Aorta (tissue), 5 donors: Measurements from ENCODE around the gene NSD2. TPM values are rescaled to one million over a fixed set of nuclear protein-coding genes. Genes with fewer than 3 reads are reported as not detected.

Experiments used
- ATAC-seq: fragments of 200-7000 bp; cut with Tn5 transposase; one replicate; pipeline ENCODE4 v1.9.1; 2022; ENCODE audit warnings: moderate library complexity; ENCODE audit not compliant: low FRiP score
- DNase-seq, 2 donors: peaks; one replicate each; pipeline ENCODE4 v3.0.0-alpha.2; 2020
- H3K27ac ChIP-seq, 2 donors: one replicate each; pipeline ENCODE4 v1.5.1; 2013; ENCODE audit warnings: low read length in 2 of 2, mild to moderate bottlenecking in 2 of 2, moderate library complexity in 2 of 2, control low read depth in 1 of 2, inconsistent platforms in 1 of 2, low read depth in 1 of 2
- H3K27me3 ChIP-seq, 2 donors: one replicate each; pipeline ENCODE4 v1.6.1; 2013; ENCODE audit warnings: control low read depth in 1 of 2, low read length in 1 of 2, mild to moderate bottlenecking in 1 of 2, moderate library complexity in 1 of 2; ENCODE audit not compliant: insufficient read depth in 2 of 2, control insufficient read depth in 1 of 2
- H3K36me3 ChIP-seq, 2 donors: one replicate each; pipeline ENCODE4 v1.6.1; 2013; ENCODE audit warnings: control low read depth in 1 of 2, low read length in 1 of 2, mild to moderate bottlenecking in 1 of 2; ENCODE audit not compliant: insufficient read depth in 2 of 2, control insufficient read depth in 1 of 2
- H3K4me1 ChIP-seq, 2 donors: one replicate each; pipeline ENCODE4 v1.6.1; 2013; ENCODE audit warnings: low read length in 2 of 2, control low read depth in 1 of 2, mild to moderate bottlenecking in 1 of 2, moderate library complexity in 1 of 2; ENCODE audit not compliant: insufficient read depth in 2 of 2, control insufficient read depth in 1 of 2
- H3K4me3 ChIP-seq, 2 donors: one replicate each; pipeline ENCODE4 v1.5.1; 2013; ENCODE audit warnings: low read length in 2 of 2, control low read depth in 1 of 2, mild to moderate bottlenecking in 1 of 2
- H3K9me3 ChIP-seq: one replicate; pipeline ENCODE4 v1.6.1; 2013; ENCODE audit warnings: mild to moderate bottlenecking, low read length; ENCODE audit not compliant: control insufficient read depth
- WGBS, 2 donors: extraction: QIAGEN DNeasy Blood & Tissue Kit; methylation state at CpG; one replicate each; pipeline ENCODE4 v1.1.7; 2013; 5-methylcytosine and 5-hydroxymethylcytosine counted together
- intact Hi-C, 2 donors: fragments of 100-400 bp; cut with DNase I; formaldehyde crosslinking; loops; one replicate each; pipeline versions ENCODE4 v1.14.2 to v1.15.0; 2022
- polyA plus RNA-seq, 2 donors: library from polyadenylated mRNA; stranded (reverse); fragments of 200-250 nt; gene quantifications; one replicate each; pipeline ENCODE4 v1.2.3, GENCODE V29; 2013
- total RNA-seq, 2 donors: library from RNA; stranded (reverse); fragmentation: NEBNext Ultra II Directional; extraction: Animal tissue kit (Norgen Biotek cat#: 25700); gene quantifications; one replicate each; pipeline ENCODE4 v1.2.1, GENCODE V29; 2021
- donor health status: healthy with polysubstance abuse.
- donor health status: Bipolar disorder and iron deficiency.
- donor health status: DM: no; HTN: no; CAD: no.
- donor health status: DM: no; HTN: no; CAD: no.
- donor health status: DM: yes; HTN: yes; CAD: no.

NSD2 gene
- total and polyA plus RNA-seq, 4 donors = 8.0 to 56.6 (median 29.0) TPM

- Histone ChIP-seq H3K4me3 (no peak overlapping the region), H3K36me3 (no peaks in the 10 kb centered on the region), H3K27me3 (no peaks in the 10 kb centered on the region), H3K27ac (no peak overlapping the region), H3K9me3 (no peaks in the 10 kb centered on the region), H3K4me1 (no peaks in the 10 kb centered on the region)
- 85 to 87% methylated on average over 10 of the region's 10 CpGs for WGBS, 2 donors
- ATAC-seq (no peak), DNase-seq (peak in 1 of 2 donors; percentile 45)
- intact Hi-C loops = loop anchor here in 1 of 2 donors (10.0 kb wide), 1 partner anchor 155 kb away; the partner anchor contains the start of gene NELFA
Measured at GRCh38 chr4:1850276-1850675, 20.9 kb upstream of the NSD2 start.

GRCh38 chr4:1851160-1851559 lies 20.0 kb upstream of the NSD2 start:
- WGBS, 2 donors = 74 to 79% methylated on average over 11 of the region's 11 CpGs
- H3K27ac ChIP-seq = no peak overlapping the region
- intact Hi-C loops = loop anchor here in 1 of 2 donors (10.0 kb wide), 1 partner anchor 154 kb away; the partner anchor contains the start of gene NELFA
- H3K4me1 ChIP-seq = no peaks in the 10 kb centered on the region
- H3K36me3 ChIP-seq = no peaks in the 10 kb centered on the region
- DNase-seq (no peak), ATAC-seq (no peak)
- H3K27me3 ChIP-seq = no peaks in the 10 kb centered on the region
- H3K4me3 ChIP-seq = no peak overlapping the region
- H3K9me3 ChIP-seq = no peaks in the 10 kb centered on the region

- intact Hi-C loops = loop anchor here in 1 of 2 donors (10.0 kb wide), 1 partner anchor 153 kb away; the partner anchor contains the start of gene NELFA
- Histone ChIP-seq H3K36me3 (no peaks in the 10 kb centered on the region), H3K4me3 (no peak overlapping the region), H3K9me3 (no peaks in the 10 kb centered on the region), H3K27me3 (no peaks in the 10 kb centered on the region), H3K4me1 (no peaks in the 10 kb centered on the region), H3K27ac (no peak overlapping the region)
- 77 to 78% methylated on average over 16 of the region's 16 CpGs for WGBS, 2 donors
- DNase-seq (no peak), ATAC-seq (no peak)
Measured at GRCh38 chr4:1851575-1852410, 19.4 kb upstream of the NSD2 start.

- H3K9me3 ChIP-seq = no peaks in the 10 kb centered on the region
- intact Hi-C loops = loop anchor here in 1 of 2 donors (10.0 kb wide), 1 partner anchor 152 kb away; the partner anchor contains the start of gene NELFA
- H3K27me3 ChIP-seq = no peaks in the 10 kb centered on the region
- no peak overlapping the region for H3K27ac ChIP-seq
- ATAC-seq (no peak), DNase-seq (no peak)
- no peaks in the 10 kb centered on the region for H3K36me3 ChIP-seq
- 76 to 81% methylated on average over 9 of the region's 9 CpGs for WGBS, 2 donors
- no peaks in the 10 kb centered on the region for H3K4me1 ChIP-seq
- H3K4me3 ChIP-seq = no peak overlapping the region
Measured at GRCh38 chr4:1852904-1853623, 18.1 kb upstream of the NSD2 start.

GRCh38 chr4:1854752-1855151 lies 16.4 kb upstream of the NSD2 start:
- Histone ChIP-seq H3K4me1 (no peaks in the 10 kb centered on the region), H3K27ac (no peak overlapping the region)
- ATAC-seq = no peak

GRCh38 chr4:1855333-1856070 lies 15.7 kb upstream of the NSD2 start:
- intact Hi-C loops = loop anchor here (2.0 to 10.0 kb wide), 4 partner anchors 15 to 149 kb away; partner anchors contain the start of genes NSD2 (in 2 of the 2) and NELFA (in 1 of the 2)

More at GRCh38 chr4:1854752-1855151, 16.4 kb upstream of the NSD2 start:
- WGBS, 2 donors = 81 to 91% methylated on average over 1 of the region's 1 CpG
- intact Hi-C loops = loop anchor here (5.0 to 10.0 kb wide), 3 partner anchors 43 to 150 kb away; partner anchors contain the start of gene NELFA (in 1 of the 2)
- no peak overlapping the region for H3K4me3 ChIP-seq
- no peaks in the 10 kb centered on the region for H3K36me3 ChIP-seq
- H3K27me3 ChIP-seq = no peaks in the 10 kb centered on the region
- no peaks in the 10 kb centered on the region for H3K9me3 ChIP-seq
- no peak for DNase-seq

GRCh38 chr4:1856071-1856942 lies 14.9 kb upstream of the NSD2 start, which contains the start of gene LETM1:
Gene LETM1, minus strand, starts transcription at chr4:1856156. Its CDS starts 206 bp downstream, at chr4:1855950.
- WGBS, 2 donors = 0% methylated on average over 89 to 107 of the region's 107 CpGs
- intact Hi-C loops = loop anchor here (2.0 to 10.0 kb wide), 4 partner anchors 14 to 148 kb away; partner anchors contain the start of genes NSD2 (in 2 of the 2) and NELFA (in 1 of the 2)
- no peaks in the 10 kb centered on the region for H3K9me3 ChIP-seq
- no peaks in the 10 kb centered on the region for H3K27me3 ChIP-seq
- no peaks in the 10 kb centered on the region for H3K4me1 ChIP-seq
- peak within 1 kb of the TSS in 1 of 2 donors; percentile 34 for H3K27ac ChIP-seq
- H3K4me3 ChIP-seq = peak within 1 kb of the TSS; percentile 71 to 74
- DNase-seq = peak; percentile 98
- no peaks in the 10 kb centered on the region for H3K36me3 ChIP-seq
- ATAC-seq = peak; percentile 97

More at GRCh38 chr4:1855333-1856070, 15.7 kb upstream of the NSD2 start:
- H3K36me3 ChIP-seq = no peaks in the 10 kb centered on the region
- WGBS, 2 donors = 1% methylated on average over 73 to 92 of the region's 92 CpGs
- no peaks in the 10 kb centered on the region for H3K4me1 ChIP-seq
- no peaks in the 10 kb centered on the region for H3K9me3 ChIP-seq
- H3K4me3 ChIP-seq = peak overlapping the region; percentile 71 to 74
- ATAC-seq (peak; percentile 12), DNase-seq (peak in 1 of 2 donors; percentile 54)
- H3K27ac ChIP-seq = peak overlapping the region in 1 of 2 donors; percentile 16
- H3K27me3 ChIP-seq = no peaks in the 10 kb centered on the region
